PC-3 (cell line): ENCODE data around the gene CTNND2.

Experiments
- EZH2phosphoT487 ChIP-seq: fragments of 300-600 bp; sonication (generic); IDR thresholded peaks from 2 replicates; pipeline ENCODE4 v1.6.1; 2018; ENCODE audit warnings: mild to moderate bottlenecking, antibody characterized with exemption, low read length, borderline replicate concordance
- TF ChIP-seq, protein P1 (sequence below): fragments of 300-600 bp; sonication (generic); conservative IDR thresholded peaks from 2 replicates; pipeline ENCODE4 v1.5.1; 2017; ENCODE audit warnings: antibody characterized with exemption, low read depth, mild to moderate bottlenecking, low read length

GRCh38 chr5:11311272-11311671 lies 593.0 kb downstream of the CTNND2 start:
- TF ChIP-seq, protein P1, sequence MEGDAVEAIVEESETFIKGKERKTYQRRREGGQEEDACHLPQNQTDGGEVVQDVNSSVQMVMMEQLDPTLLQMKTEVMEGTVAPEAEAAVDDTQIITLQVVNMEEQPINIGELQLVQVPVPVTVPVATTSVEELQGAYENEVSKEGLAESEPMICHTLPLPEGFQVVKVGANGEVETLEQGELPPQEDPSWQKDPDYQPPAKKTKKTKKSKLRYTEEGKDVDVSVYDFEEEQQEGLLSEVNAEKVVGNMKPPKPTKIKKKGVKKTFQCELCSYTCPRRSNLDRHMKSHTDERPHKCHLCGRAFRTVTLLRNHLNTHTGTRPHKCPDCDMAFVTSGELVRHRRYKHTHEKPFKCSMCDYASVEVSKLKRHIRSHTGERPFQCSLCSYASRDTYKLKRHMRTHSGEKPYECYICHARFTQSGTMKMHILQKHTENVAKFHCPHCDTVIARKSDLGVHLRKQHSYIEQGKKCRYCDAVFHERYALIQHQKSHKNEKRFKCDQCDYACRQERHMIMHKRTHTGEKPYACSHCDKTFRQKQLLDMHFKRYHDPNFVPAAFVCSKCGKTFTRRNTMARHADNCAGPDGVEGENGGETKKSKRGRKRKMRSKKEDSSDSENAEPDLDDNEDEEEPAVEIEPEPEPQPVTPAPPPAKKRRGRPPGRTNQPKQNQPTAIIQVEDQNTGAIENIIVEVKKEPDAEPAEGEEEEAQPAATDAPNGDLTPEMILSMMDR, result no peak
- no peak for TF ChIP-seq EZH2phosphoT487
